Measurements from ENCODE around the gene CEPT1. TPM values are rescaled to one million over a fixed set of nuclear protein-coding genes. Genes with fewer than 3 reads are reported as not detected.

CEPT1 gene
- total and polyA plus RNA-seq, 9 of the 15 experiments (the other 6 are each of a cell fraction or from before 2014, with no cell fraction given), result 24.4 to 72.6 (median 42.4) TPM

DNA sequence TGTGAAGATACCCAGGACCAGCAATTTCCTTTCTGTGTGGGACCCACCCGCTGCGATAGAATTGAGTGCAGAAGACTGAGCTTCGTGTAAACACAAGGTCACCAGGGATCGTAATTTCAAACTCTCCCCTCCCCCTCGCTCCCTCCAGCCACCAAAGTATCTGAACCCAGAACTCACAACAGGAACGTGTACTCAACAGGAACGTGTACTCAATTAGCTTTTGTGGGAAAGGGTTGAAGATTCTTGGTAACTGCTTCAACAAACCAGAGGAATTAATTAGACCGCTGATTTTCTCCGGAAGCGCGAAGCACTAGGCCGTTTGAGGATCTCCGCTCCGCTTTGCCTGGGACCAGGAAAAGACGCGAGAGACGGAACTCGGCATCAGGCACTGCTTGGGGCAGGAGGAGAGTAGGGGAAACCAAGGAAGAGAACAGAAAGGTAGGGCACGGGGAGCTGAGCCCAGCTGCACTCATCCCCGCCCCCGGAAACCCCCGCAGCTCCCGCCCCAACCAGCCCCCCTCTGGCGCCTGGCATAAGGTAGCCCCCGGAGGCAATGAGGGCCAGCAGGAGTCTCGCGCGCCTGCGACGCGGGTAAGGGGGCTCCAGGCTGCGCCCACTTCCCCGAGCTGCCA lies 583 bp upstream of the CEPT1 start (continued):
- TF ChIP-seq ZBTB40 (IDR thresholded peaks at IDR 0.05), result peak; percentile 63
- TF ChIP-seq ZBTB40 (CRISPR knock-in tag; IDR thresholded peaks at IDR 0.05), result no peak
- TF ChIP-seq, protein P1, sequence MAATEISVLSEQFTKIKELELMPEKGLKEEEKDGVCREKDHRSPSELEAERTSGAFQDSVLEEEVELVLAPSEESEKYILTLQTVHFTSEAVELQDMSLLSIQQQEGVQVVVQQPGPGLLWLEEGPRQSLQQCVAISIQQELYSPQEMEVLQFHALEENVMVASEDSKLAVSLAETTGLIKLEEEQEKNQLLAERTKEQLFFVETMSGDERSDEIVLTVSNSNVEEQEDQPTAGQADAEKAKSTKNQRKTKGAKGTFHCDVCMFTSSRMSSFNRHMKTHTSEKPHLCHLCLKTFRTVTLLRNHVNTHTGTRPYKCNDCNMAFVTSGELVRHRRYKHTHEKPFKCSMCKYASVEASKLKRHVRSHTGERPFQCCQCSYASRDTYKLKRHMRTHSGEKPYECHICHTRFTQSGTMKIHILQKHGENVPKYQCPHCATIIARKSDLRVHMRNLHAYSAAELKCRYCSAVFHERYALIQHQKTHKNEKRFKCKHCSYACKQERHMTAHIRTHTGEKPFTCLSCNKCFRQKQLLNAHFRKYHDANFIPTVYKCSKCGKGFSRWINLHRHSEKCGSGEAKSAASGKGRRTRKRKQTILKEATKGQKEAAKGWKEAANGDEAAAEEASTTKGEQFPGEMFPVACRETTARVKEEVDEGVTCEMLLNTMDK (IDR thresholded peaks at IDR 0.05; ENCODE audit: borderline replicate concordance, insufficient read depth, low read depth, low read length, poor library complexity, severe bottlenecking), result no peak
- no peak for TF ChIP-seq ZNF263 (CRISPR knock-in tag; IDR thresholded peaks at IDR 0.05; ENCODE audit: borderline replicate concordance)
- TF ChIP-seq, protein P2, sequence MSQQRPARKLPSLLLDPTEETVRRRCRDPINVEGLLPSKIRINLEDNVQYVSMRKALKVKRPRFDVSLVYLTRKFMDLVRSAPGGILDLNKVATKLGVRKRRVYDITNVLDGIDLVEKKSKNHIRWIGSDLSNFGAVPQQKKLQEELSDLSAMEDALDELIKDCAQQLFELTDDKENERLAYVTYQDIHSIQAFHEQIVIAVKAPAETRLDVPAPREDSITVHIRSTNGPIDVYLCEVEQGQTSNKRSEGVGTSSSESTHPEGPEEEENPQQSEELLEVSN (IDR thresholded peaks at IDR 0.05; ENCODE audit: borderline replicate concordance in 1 of 2, extremely low read depth in 1 of 2, insufficient read depth in 1 of 2, insufficient read length in 1 of 2, low read depth in 1 of 2, low read length in 1 of 2, poor library complexity in 1 of 2, severe bottlenecking in 1 of 2), result peak; percentile 16 to 68
- TF ChIP-seq, protein P3, sequence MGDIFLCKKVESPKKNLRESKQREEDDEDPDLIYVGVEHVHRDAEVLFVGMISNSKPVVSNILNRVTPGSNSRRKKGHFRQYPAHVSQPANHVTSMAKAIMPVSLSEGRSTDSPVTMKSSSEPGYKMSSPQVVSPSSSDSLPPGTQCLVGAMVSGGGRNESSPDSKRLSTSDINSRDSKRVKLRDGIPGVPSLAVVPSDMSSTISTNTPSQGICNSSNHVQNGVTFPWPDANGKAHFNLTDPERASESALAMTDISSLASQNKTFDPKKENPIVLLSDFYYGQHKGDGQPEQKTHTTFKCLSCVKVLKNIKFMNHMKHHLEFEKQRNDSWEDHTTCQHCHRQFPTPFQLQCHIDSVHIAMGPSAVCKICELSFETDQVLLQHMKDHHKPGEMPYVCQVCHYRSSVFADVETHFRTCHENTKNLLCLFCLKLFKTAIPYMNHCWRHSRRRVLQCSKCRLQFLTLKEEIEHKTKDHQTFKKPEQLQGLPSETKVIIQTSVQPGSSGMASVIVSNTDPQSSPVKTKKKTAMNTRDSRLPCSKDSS (IDR thresholded peaks at IDR 0.05; ENCODE audit: low read depth, partially characterized antibody), result no peak
- no peak for TF ChIP-seq ZNF639 (CRISPR knock-in tag; conservative IDR thresholded peaks at IDR 0.05 in 1 of 2, IDR thresholded peaks at IDR 0.05 in 1 of 2)
- no peak for TF ChIP-seq MCM7 (IDR thresholded peaks at IDR 0.05)

Measured in K562 (cell line).